HepG2 (cell line): Measurements from ENCODE around the gene STOML2. TPM values are rescaled to one million over a fixed set of nuclear protein-coding genes. Genes with fewer than 3 reads are reported as not detected.

ENCODE experiments used
- ATAD3A ChIP-seq: sonication (generic); formaldehyde crosslinking; IDR thresholded peaks from 2 replicates; pipeline ENCODE4 v1.4.0; 2020; ENCODE audit warnings: missing genetic modification reagents
- CC2D1A ChIP-seq: sonication (generic); formaldehyde crosslinking; IDR thresholded peaks from 2 replicates; pipeline ENCODE4 v1.8.1; 2023; ENCODE audit warnings: mild to moderate bottlenecking, missing genetic modification reagents
- CREB1 ChIP-seq, 2 experiments: fragments of 450-650 bp in 1 of 2; IDR thresholded peaks; 2 replicates each; pipeline ENCODE4 v1.6.1; 2016 to 2017; ENCODE audit warnings: control low read depth in 1 of 2, mild to moderate bottlenecking in 1 of 2, missing compliant biosample characterization in 1 of 2, missing genetic modification characterization in 1 of 2
- HNRNPL ChIP-seq: fragments of 200-400 bp; formaldehyde crosslinking; IDR thresholded peaks from 2 replicates; pipeline ENCODE4 v1.6.1; 2017; ENCODE audit warnings: mild to moderate bottlenecking, low read depth, low read length
- KLF9 ChIP-seq: IDR thresholded peaks from 2 replicates; pipeline ENCODE4 v1.6.1; 2016; ENCODE audit warnings: low read depth
- MBD4 ChIP-seq: IDR thresholded peaks from 2 replicates; pipeline ENCODE4 v1.6.1; 2012; ENCODE audit warnings: low read length, inconsistent platforms, borderline replicate concordance
- NONO ChIP-seq, 2 experiments: fragments of 450-650 bp in 1 of 2; sonication (generic) in 1 of 2; formaldehyde crosslinking in 1 of 2; IDR thresholded peaks in 1 of 2; conservative IDR thresholded peaks in 1 of 2; 2 replicates each; pipeline versions ENCODE4 v1.6.1 to v1.8.0; 2017 to 2022; ENCODE audit warnings: mild to moderate bottlenecking in 1 of 2, missing genetic modification reagents in 1 of 2, moderate library complexity in 1 of 2
- PAF1 ChIP-seq: IDR thresholded peaks from 2 replicates; pipeline ENCODE4 v1.6.1; 2016; ENCODE audit warnings: missing genetic modification reagents, missing compliant biosample characterization
- PRPF4 ChIP-seq: fragments of 200-400 bp; formaldehyde crosslinking; IDR thresholded peaks from 2 replicates; pipeline ENCODE4 v1.6.1; 2016; ENCODE audit warnings: low read length, low read depth; ENCODE audit not compliant: poor library complexity, severe bottlenecking
- RFXAP ChIP-seq: sonication (generic); formaldehyde crosslinking; IDR thresholded peaks from 2 replicates; pipeline ENCODE4 v1.4.0; 2020; ENCODE audit warnings: missing genetic modification reagents, borderline replicate concordance
- SALL1 ChIP-seq: sonication (generic); formaldehyde crosslinking; IDR thresholded peaks from 2 replicates; pipeline ENCODE4 v1.8.0; 2022; ENCODE audit warnings: mild to moderate bottlenecking, missing genetic modification reagents
- STAT5B ChIP-seq: sonication (generic); formaldehyde crosslinking; IDR thresholded peaks from 2 replicates; pipeline ENCODE4 v1.4.0; 2020; ENCODE audit warnings: missing genetic modification reagents
- TEAD2 ChIP-seq: sonication (generic); formaldehyde crosslinking; IDR thresholded peaks from 2 replicates; pipeline ENCODE4 v1.9.0; 2021; ENCODE audit warnings: missing genetic modification reagents
- TMF1 ChIP-seq: sonication (generic); formaldehyde crosslinking; IDR thresholded peaks from 2 replicates; pipeline ENCODE4 v1.8.1; 2022; ENCODE audit warnings: low read depth, missing genetic modification reagents
- ZNF251 ChIP-seq: sonication (generic); formaldehyde crosslinking; IDR thresholded peaks from 2 replicates; pipeline ENCODE4 v1.9.0; 2021; ENCODE audit warnings: mild to moderate bottlenecking, missing genetic modification reagents
- ZNF605 ChIP-seq: sonication (generic); formaldehyde crosslinking; IDR thresholded peaks from 2 replicates; pipeline ENCODE4 v1.8.0; 2022; ENCODE audit warnings: mild to moderate bottlenecking, missing genetic modification reagents
- polyA plus RNA-seq, 8 experiments: library from polyadenylated mRNA; depleted of rRNA in 3 of 8; stranded (reverse) in 7 of 8; unstranded in 1 of 8; fragments of >200 nt; fragmentation: Illumina TruSeq in 4 of 8; extraction: Trizol in 4 of 8; gene quantifications; 2 replicates each; pipeline versions ENCODE4 v1.2.1 to v1.2.3, GENCODE V29; 2011 to 2016; ENCODE audit warnings: low read depth in 4 of 8, missing spikeins in 1 of 8, mixed read lengths in 1 of 8; ENCODE audit not compliant: insufficient read depth in 1 of 8
- total RNA-seq, 5 experiments: library from RNA; depleted of rRNA; stranded (reverse); fragments of >200 nt; fragmentation: Illumina TruSeq; extraction: Trizol; gene quantifications; 2 replicates each; pipeline ENCODE4 v1.2.3, GENCODE V29; 2016; ENCODE audit warnings: low read depth in 1 of 5
- TF ChIP-seq, protein P1 (sequence below): sonication (generic); formaldehyde crosslinking; IDR thresholded peaks from 2 replicates; pipeline ENCODE4 v1.5.0; 2020; ENCODE audit warnings: mild to moderate bottlenecking, missing genetic modification reagents
- TF ChIP-seq, protein P2 (sequence below): sonication (generic); formaldehyde crosslinking; IDR thresholded peaks from 2 replicates; pipeline ENCODE4 v1.4.0; 2020; ENCODE audit warnings: missing genetic modification reagents
- TF ChIP-seq, protein P3 (sequence below): sonication (generic); formaldehyde crosslinking; IDR thresholded peaks from 2 replicates; pipeline ENCODE4 v1.8.0; 2023; ENCODE audit warnings: mild to moderate bottlenecking, missing genetic modification reagents
- TF ChIP-seq, protein P4 (sequence below): sonication (generic); formaldehyde crosslinking; IDR thresholded peaks from 2 replicates; pipeline ENCODE4 v1.9.0; 2021; ENCODE audit warnings: missing genetic modification reagents, mild to moderate bottlenecking, borderline replicate concordance
- TF ChIP-seq, protein P5 (sequence below): sonication (generic); formaldehyde crosslinking; conservative IDR thresholded peaks from 2 replicates; pipeline ENCODE4 v1.4.0; 2020; ENCODE audit warnings: missing genetic modification reagents
- TF ChIP-seq, protein P6 (sequence below): sonication (generic); formaldehyde crosslinking; IDR thresholded peaks from 2 replicates; pipeline ENCODE4 v1.4.0; 2020; ENCODE audit warnings: mild to moderate bottlenecking, missing genetic modification reagents

The STOML2 gene
- total and polyA plus RNA-seq, 2 of the 13 experiments (the other 11 are each of a cell fraction or from before 2014, with no cell fraction given): 245 to 250 TPM

DNA sequence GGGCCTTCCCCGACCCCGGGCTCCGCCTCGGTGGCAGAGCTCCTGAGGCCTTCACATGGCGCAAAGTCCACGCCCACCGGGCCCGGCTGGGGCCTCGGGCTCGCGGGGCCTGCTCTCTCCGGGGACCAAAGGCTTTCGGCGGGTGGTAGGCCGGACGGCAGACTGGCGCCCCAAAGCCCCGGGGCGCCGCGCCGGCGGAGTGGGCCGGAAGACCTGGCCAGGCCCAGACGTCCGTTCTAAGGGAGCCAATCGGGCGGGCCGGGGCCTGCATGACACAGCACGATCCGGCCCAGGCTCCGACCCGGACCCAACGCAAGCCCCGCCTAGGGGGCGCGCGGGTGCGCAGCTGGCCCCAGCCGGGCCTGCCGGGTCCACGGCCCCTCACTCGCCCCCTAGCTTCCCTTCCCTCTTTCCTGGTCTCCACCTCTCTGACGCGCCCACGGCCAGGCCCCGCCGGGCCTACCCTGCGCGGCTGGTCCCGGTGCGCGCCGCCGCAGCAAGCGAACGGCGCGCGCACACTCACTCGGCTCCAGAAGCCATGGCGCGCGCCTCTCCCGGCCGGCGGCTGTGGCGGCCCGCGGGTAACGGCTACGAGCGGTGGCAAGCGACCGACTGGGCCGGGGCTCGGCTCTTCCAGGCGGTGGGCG, 31.0 kb downstream of the STOML2 start (continued):
- TF ChIP-seq PRPF4 (no peak), CC2D1A (CRISPR knock-in tag) (no peak), ATAD3A (CRISPR knock-in tag) (no peak; the same call in 1 of the 2 replicates), TEAD2 (CRISPR knock-in tag) (no peak), SALL1 (CRISPR knock-in tag) (peak; percentile 64), HNRNPL (0 out of 2 replicates have a peak, but pooled peaks have one; percentile 16), KLF9 (CRISPR knock-in tag) (no peak; the same call in 1 of the 2 replicates), MBD4 (no peak), CREB1 (IDR thresholded peaks at IDR 0.05) (peak; percentile 24; the same call in 1 of the 2 replicates), CREB1 (CRISPR knock-in tag; IDR thresholded peaks at IDR 0.05) (no peak), ZNF605 (CRISPR knock-in tag) (no peak), NONO (IDR thresholded peaks at IDR 0.05) (no peak), NONO (CRISPR knock-in tag; conservative IDR thresholded peaks at IDR 0.05) (peak; percentile 23), ZNF251 (CRISPR knock-in tag) (no peak), RFXAP (CRISPR knock-in tag) (no peak), STAT5B (CRISPR knock-in tag) (peak; percentile 14; the same call in 1 of the 2 replicates), TMF1 (peak; percentile 93; the same call in 1 of the 2 replicates), PAF1 (CRISPR knock-in tag) (no peak)
- TF ChIP-seq, protein P1, sequence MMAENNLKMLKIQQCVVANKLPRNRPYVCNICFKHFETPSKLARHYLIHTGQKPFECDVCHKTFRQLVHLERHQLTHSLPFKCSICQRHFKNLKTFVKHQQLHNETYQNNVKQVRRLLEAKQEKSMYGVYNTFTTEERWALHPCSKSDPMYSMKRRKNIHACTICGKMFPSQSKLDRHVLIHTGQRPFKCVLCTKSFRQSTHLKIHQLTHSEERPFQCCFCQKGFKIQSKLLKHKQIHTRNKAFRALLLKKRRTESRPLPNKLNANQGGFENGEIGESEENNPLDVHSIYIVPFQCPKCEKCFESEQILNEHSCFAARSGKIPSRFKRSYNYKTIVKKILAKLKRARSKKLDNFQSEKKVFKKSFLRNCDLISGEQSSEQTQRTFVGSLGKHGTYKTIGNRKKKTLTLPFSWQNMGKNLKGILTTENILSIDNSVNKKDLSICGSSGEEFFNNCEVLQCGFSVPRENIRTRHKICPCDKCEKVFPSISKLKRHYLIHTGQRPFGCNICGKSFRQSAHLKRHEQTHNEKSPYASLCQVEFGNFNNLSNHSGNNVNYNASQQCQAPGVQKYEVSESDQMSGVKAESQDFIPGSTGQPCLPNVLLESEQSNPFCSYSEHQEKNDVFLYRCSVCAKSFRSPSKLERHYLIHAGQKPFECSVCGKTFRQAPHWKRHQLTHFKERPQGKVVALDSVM (CRISPR knock-in tag): peak; percentile 64
- TF ChIP-seq, protein P2, sequence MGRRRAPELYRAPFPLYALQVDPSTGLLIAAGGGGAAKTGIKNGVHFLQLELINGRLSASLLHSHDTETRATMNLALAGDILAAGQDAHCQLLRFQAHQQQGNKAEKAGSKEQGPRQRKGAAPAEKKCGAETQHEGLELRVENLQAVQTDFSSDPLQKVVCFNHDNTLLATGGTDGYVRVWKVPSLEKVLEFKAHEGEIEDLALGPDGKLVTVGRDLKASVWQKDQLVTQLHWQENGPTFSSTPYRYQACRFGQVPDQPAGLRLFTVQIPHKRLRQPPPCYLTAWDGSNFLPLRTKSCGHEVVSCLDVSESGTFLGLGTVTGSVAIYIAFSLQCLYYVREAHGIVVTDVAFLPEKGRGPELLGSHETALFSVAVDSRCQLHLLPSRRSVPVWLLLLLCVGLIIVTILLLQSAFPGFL (CRISPR knock-in tag): no peak
- TF ChIP-seq, protein P3, sequence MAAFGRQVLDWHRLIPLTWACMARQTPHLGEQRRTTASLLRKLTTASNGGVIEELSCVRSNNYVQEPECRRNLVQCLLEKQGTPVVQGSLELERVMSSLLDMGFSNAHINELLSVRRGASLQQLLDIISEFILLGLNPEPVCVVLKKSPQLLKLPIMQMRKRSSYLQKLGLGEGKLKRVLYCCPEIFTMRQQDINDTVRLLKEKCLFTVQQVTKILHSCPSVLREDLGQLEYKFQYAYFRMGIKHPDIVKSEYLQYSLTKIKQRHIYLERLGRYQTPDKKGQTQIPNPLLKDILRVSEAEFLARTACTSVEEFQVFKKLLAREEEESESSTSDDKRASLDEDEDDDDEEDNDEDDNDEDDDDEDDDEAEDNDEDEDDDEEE (CRISPR knock-in tag): no peak; the same call in 1 of the 2 replicates
- TF ChIP-seq, protein P4, sequence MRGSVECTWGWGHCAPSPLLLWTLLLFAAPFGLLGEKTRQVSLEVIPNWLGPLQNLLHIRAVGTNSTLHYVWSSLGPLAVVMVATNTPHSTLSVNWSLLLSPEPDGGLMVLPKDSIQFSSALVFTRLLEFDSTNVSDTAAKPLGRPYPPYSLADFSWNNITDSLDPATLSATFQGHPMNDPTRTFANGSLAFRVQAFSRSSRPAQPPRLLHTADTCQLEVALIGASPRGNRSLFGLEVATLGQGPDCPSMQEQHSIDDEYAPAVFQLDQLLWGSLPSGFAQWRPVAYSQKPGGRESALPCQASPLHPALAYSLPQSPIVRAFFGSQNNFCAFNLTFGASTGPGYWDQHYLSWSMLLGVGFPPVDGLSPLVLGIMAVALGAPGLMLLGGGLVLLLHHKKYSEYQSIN: no peak
- TF ChIP-seq, protein P5, sequence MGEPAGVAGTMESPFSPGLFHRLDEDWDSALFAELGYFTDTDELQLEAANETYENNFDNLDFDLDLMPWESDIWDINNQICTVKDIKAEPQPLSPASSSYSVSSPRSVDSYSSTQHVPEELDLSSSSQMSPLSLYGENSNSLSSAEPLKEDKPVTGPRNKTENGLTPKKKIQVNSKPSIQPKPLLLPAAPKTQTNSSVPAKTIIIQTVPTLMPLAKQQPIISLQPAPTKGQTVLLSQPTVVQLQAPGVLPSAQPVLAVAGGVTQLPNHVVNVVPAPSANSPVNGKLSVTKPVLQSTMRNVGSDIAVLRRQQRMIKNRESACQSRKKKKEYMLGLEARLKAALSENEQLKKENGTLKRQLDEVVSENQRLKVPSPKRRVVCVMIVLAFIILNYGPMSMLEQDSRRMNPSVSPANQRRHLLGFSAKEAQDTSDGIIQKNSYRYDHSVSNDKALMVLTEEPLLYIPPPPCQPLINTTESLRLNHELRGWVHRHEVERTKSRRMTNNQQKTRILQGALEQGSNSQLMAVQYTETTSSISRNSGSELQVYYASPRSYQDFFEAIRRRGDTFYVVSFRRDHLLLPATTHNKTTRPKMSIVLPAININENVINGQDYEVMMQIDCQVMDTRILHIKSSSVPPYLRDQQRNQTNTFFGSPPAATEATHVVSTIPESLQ: no peak
- TF ChIP-seq, protein P6, sequence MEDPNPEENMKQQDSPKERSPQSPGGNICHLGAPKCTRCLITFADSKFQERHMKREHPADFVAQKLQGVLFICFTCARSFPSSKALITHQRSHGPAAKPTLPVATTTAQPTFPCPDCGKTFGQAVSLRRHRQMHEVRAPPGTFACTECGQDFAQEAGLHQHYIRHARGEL (CRISPR knock-in tag): no peak
